HEK293 (cell line): ENCODE results near the gene PRKAG2.

Experiments
- YY1 ChIP-seq: fragments of 450-650 bp; formaldehyde crosslinking; IDR thresholded peaks from 2 replicates; pipeline ENCODE4 v1.5.1; 2018; ENCODE audit warnings: missing biosample characterization, missing genetic modification characterization
- ZNF704 ChIP-seq: fragments of 450-650 bp; formaldehyde crosslinking; IDR thresholded peaks from 2 replicates; pipeline ENCODE4 v1.5.1; 2016; ENCODE audit warnings: missing biosample characterization, missing genetic modification characterization
- ZNF792 ChIP-seq: fragments of 450-650 bp; formaldehyde crosslinking; IDR thresholded peaks from 2 replicates; pipeline ENCODE4 v1.5.1; 2016; ENCODE audit warnings: missing biosample characterization, missing genetic modification characterization
- ZSCAN16 ChIP-seq: fragments of 450-650 bp; formaldehyde crosslinking; IDR thresholded peaks from 2 replicates; pipeline ENCODE4 v1.5.1; 2016; ENCODE audit warnings: missing biosample characterization, missing genetic modification characterization
- TF ChIP-seq, protein P1 (sequence below): fragments of 450-650 bp; formaldehyde crosslinking; IDR thresholded peaks from 2 replicates; pipeline ENCODE4 v1.5.1; 2016; ENCODE audit warnings: missing biosample characterization, missing genetic modification characterization
- TF ChIP-seq, protein P2 (sequence below): fragments of 450-650 bp; formaldehyde crosslinking; IDR thresholded peaks from 2 replicates; pipeline ENCODE4 v1.5.1; 2016; ENCODE audit warnings: missing biosample characterization, missing genetic modification characterization
- TF ChIP-seq, protein P3 (sequence below): fragments of 450-650 bp; formaldehyde crosslinking; IDR thresholded peaks from 2 replicates; pipeline ENCODE4 v1.5.1; 2016; ENCODE audit warnings: missing biosample characterization, missing genetic modification characterization

DNA sequence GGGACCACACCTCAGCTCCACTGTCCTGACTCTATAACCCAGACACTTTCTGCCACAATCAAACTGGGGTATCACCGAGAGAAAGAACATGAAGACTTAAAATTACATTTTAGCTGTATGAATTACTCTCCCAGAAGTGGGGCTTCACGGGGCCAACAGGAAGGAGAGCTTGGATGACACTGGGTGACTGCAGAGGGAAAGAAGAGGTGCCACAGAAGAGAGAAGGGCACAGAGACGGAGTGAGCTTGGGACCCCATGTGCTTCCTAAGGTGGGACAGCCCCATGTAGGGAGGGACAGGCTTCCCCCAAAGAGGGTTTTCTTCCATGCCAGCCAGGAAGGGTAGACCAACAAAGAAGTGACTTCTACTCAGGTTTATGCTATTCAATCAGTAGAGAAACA, 195.2 kb downstream of the PRKAG2 start:
- TF ChIP-seq, protein P1, sequence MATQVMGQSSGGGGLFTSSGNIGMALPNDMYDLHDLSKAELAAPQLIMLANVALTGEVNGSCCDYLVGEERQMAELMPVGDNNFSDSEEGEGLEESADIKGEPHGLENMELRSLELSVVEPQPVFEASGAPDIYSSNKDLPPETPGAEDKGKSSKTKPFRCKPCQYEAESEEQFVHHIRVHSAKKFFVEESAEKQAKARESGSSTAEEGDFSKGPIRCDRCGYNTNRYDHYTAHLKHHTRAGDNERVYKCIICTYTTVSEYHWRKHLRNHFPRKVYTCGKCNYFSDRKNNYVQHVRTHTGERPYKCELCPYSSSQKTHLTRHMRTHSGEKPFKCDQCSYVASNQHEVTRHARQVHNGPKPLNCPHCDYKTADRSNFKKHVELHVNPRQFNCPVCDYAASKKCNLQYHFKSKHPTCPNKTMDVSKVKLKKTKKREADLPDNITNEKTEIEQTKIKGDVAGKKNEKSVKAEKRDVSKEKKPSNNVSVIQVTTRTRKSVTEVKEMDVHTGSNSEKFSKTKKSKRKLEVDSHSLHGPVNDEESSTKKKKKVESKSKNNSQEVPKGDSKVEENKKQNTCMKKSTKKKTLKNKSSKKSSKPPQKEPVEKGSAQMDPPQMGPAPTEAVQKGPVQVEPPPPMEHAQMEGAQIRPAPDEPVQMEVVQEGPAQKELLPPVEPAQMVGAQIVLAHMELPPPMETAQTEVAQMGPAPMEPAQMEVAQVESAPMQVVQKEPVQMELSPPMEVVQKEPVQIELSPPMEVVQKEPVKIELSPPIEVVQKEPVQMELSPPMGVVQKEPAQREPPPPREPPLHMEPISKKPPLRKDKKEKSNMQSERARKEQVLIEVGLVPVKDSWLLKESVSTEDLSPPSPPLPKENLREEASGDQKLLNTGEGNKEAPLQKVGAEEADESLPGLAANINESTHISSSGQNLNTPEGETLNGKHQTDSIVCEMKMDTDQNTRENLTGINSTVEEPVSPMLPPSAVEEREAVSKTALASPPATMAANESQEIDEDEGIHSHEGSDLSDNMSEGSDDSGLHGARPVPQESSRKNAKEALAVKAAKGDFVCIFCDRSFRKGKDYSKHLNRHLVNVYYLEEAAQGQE (tag by site-specific recombination) = no peak
- TF ChIP-seq YY1 (tag by site-specific recombination) = no peak
- TF ChIP-seq ZSCAN16 (tag by site-specific recombination) = no peak
- TF ChIP-seq, protein P2, sequence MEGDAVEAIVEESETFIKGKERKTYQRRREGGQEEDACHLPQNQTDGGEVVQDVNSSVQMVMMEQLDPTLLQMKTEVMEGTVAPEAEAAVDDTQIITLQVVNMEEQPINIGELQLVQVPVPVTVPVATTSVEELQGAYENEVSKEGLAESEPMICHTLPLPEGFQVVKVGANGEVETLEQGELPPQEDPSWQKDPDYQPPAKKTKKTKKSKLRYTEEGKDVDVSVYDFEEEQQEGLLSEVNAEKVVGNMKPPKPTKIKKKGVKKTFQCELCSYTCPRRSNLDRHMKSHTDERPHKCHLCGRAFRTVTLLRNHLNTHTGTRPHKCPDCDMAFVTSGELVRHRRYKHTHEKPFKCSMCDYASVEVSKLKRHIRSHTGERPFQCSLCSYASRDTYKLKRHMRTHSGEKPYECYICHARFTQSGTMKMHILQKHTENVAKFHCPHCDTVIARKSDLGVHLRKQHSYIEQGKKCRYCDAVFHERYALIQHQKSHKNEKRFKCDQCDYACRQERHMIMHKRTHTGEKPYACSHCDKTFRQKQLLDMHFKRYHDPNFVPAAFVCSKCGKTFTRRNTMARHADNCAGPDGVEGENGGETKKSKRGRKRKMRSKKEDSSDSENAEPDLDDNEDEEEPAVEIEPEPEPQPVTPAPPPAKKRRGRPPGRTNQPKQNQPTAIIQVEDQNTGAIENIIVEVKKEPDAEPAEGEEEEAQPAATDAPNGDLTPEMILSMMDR = no peak
- TF ChIP-seq, protein P3, sequence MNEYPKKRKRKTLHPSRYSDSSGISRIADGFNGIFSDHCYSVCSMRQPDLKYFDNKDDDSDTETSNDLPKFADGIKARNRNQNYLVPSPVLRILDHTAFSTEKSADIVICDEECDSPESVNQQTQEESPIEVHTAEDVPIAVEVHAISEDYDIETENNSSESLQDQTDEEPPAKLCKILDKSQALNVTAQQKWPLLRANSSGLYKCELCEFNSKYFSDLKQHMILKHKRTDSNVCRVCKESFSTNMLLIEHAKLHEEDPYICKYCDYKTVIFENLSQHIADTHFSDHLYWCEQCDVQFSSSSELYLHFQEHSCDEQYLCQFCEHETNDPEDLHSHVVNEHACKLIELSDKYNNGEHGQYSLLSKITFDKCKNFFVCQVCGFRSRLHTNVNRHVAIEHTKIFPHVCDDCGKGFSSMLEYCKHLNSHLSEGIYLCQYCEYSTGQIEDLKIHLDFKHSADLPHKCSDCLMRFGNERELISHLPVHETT (tag by site-specific recombination) = no peak
- TF ChIP-seq ZNF704 (tag by site-specific recombination) = no peak
- TF ChIP-seq ZNF792 = no peak
